ENCODE data around the gene H3-3A.

DNA sequence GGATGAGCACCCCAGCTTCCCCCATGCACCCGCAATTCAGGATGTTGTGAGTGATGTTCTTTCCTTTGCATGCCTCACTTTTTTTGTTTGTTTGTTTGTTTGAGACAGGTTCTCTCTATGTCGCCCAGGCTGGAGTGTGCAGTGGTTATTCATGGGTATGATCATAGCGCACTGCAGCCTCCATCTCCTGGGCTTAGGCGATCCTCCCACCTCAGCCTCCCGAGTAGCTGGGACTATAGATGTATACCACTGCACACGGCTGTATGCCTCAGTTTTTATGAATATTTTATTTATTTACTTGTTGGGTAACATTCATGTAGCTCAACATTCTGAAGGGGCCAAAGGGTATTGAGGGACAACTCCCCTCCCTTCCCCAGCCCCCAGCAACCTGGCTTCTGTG, 54.8 kb downstream of the H3-3A start:
- TF ChIP-seq, protein P1, sequence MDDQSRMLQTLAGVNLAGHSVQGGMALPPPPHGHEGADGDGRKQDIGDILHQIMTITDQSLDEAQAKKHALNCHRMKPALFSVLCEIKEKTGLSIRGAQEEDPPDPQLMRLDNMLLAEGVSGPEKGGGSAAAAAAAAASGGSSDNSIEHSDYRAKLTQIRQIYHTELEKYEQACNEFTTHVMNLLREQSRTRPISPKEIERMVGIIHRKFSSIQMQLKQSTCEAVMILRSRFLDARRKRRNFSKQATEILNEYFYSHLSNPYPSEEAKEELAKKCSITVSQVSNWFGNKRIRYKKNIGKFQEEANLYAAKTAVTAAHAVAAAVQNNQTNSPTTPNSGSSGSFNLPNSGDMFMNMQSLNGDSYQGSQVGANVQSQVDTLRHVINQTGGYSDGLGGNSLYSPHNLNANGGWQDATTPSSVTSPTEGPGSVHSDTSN (IDR thresholded peaks at IDR 0.05; ENCODE audit: insufficient replicate concordance, low read depth, low read length): no peak
- TF ChIP-seq CREB1 (IDR thresholded peaks at IDR 0.05; ENCODE audit: low read depth) (no peak), POLR2A (IDR thresholded peaks at IDR 0.05; ENCODE audit: low read depth, low read length) (no peak), ZNF24 (IDR thresholded peaks at IDR 0.05) (no peak), POLR2AphosphoS5 (IDR thresholded peaks at IDR 0.05; ENCODE audit: low read length) (no peak), CBX5 (IDR thresholded peaks at IDR 0.05; ENCODE audit: low read depth) (no peak), RAD51 (IDR thresholded peaks at IDR 0.05) (no peak)
- TF ChIP-seq, protein P2, sequence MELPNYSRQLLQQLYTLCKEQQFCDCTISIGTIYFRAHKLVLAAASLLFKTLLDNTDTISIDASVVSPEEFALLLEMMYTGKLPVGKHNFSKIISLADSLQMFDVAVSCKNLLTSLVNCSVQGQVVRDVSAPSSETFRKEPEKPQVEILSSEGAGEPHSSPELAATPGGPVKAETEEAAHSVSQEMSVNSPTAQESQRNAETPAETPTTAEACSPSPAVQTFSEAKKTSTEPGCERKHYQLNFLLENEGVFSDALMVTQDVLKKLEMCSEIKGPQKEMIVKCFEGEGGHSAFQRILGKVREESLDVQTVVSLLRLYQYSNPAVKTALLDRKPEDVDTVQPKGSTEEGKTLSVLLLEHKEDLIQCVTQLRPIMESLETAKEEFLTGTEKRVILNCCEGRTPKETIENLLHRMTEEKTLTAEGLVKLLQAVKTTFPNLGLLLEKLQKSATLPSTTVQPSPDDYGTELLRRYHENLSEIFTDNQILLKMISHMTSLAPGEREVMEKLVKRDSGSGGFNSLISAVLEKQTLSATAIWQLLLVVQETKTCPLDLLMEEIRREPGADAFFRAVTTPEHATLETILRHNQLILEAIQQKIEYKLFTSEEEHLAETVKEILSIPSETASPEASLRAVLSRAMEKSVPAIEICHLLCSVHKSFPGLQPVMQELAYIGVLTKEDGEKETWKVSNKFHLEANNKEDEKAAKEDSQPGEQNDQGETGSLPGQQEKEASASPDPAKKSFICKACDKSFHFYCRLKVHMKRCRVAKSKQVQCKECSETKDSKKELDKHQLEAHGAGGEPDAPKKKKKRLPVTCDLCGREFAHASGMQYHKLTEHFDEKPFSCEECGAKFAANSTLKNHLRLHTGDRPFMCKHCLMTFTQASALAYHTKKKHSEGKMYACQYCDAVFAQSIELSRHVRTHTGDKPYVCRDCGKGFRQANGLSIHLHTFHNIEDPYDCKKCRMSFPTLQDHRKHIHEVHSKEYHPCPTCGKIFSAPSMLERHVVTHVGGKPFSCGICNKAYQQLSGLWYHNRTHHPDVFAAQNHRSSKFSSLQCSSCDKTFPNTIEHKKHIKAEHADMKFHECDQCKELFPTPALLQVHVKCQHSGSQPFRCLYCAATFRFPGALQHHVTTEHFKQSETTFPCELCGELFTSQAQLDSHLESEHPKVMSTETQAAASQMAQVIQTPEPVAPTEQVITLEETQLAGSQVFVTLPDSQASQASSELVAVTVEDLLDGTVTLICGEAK (IDR thresholded peaks at IDR 0.05; ENCODE audit: borderline replicate concordance): no peak

All from GM12878 (cell line).